Loucy (cell line): ENCODE data around the gene STMP1.

Experiments used
- CTCF ChIP-seq: fragments of 200-600 bp; sonication (generic); conservative IDR thresholded peaks from 2 replicates; pipeline ENCODE4 v1.5.1; 2014; ENCODE audit warnings: mild to moderate bottlenecking, antibody characterized with exemption, low read length
- EZH2phosphoT487 ChIP-seq: fragments of 200-600 bp; IDR thresholded peaks from 2 replicates; pipeline ENCODE4 v1.6.1; 2018; ENCODE audit warnings: antibody characterized with exemption, mild to moderate bottlenecking, moderate library complexity, borderline replicate concordance

GRCh38 chr7:135684136-135684535 lies 21.8 kb downstream of the STMP1 start:
- TF ChIP-seq CTCF (no peak), EZH2phosphoT487 (no peak)
